Transverse colon (tissue), 3 donors: ENCODE measurements around the gene BRSK2.

Source experiments
- CTCF ChIP-seq, 5 experiments: fragments of 200-600 bp in 3 of 5; fragments of 450-650 bp in 2 of 5; sonication (generic) in 3 of 5; IDR thresholded peaks; 1 replicate in 2 of 5; 2 replicates in 3 of 5; pipeline ENCODE4 v1.5.1; 2016 to 2017; ENCODE audit warnings: antibody characterized with exemption in 5 of 5, inconsistent platforms in 3 of 5, mild to moderate bottlenecking in 2 of 5, moderate library complexity in 1 of 5
- EP300 ChIP-seq: sonication (generic); formaldehyde crosslinking; IDR thresholded peaks from one replicate; pipeline ENCODE4 v1.6.1; 2017; ENCODE audit warnings: antibody characterized with exemption, low read depth
- POLR2A ChIP-seq: fragments of 450-650 bp; IDR thresholded peaks from one replicate; pipeline ENCODE4 v1.6.1; 2016; ENCODE audit warnings: antibody characterized with exemption, mild to moderate bottlenecking, moderate library complexity

DNA sequence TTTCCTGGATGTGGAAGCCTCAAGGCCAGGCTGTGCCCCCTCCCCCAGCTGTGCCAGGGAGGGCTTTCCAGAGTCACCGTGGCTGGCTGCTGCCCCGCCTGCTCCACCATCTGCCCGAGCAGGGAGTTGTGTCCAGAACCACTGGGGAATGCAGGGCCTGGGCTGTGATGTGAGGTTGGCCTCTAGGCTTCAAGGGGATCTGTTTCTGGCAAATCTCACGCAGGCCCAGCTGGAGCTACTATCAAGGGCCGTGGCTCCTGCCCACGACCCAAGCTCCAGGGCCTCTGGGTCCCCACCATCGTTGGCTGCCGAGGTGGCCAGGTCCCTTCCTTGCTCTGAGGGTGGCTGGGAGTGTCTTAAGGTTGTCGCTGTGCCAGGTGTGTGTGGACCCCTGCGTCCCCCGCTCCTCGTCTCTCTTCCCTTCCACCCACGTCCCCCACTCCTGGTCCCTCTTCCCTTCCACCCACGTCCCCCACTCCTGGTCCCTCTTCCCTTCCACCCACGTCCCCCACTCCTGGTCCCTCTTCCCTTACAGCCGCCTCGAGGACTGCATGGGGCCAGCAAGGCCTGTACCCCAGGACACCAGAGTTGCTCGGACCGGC lies 6.1 kb downstream of the BRSK2 start:
- TF ChIP-seq CTCF (IDR thresholded peaks at IDR 0.05), result no peak
- no peak for TF ChIP-seq POLR2A
- TF ChIP-seq EP300, result no peak
